Measurements from ENCODE around the gene CCDC88C.

CCDC88C gene

DNA sequence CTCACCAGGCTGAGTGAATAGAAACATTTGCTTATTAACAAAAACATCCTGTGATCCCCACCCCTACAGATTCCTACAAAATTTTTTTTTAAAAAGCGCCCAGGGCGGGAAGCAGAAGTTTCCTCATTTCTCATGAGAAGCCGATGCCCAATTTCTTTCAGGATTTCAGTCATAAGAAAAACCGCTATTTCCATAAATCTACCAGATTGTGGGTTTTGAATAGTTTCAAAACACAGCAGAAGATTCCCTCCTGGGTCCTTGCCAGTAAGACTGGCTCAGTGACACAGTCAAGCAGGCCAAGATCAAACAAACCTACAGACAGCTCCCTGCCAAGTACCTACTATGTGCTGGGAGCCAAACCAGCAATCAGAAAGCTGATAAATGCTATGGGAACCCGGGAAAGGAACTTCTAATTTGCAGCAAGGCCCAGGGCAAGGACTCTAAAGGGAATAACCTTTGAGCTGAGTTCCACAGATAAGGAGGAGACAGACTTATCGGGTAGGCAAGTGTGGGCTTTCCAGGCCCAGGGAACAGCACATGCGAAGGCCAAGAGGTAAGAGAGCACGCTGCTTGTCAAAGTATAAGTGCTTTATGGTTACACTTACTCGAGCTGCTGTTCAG, 68.7 kb downstream of the CCDC88C start:
- no peak for DNase-seq (ENCODE audit: low read depth in 1 of 2, low spot score in 1 of 2)

- DNase-seq (ENCODE audit: low read depth in 1 of 2, low spot score in 1 of 2), result no peak
These were observed 70.8 kb downstream of the CCDC88C start for GRCh38 chr14:91346838-91347173.

DNA sequence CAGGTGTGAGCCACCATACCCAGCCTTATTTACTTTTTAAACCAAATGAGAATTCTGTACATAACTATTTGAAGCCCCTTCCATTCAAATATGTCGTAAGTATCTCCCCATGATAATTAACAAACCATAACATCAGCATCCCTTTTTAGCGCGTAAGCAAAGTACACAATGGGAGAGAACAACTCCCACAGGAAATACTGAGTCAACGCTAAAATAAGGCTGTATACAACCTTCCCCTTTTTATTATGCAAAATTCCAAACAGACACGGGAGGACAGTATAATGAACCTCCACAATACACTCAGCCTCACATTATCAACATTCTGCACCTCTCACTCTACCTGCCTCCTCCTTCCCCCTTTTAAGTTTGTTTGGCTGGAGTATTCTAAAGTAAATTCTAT, 73.5 kb downstream of the CCDC88C start:
- DNase-seq (ENCODE audit: low read depth in 1 of 2, low spot score in 1 of 2), result no peak

GRCh38 chr14:91343051-91343450, 74.6 kb downstream of the CCDC88C start:
- no peak for DNase-seq (ENCODE audit: low read depth in 1 of 2, low spot score in 1 of 2)

GRCh38 chr14:91342206-91342760, 75.3 kb downstream of the CCDC88C start:
- no peak for DNase-seq (ENCODE audit: low read depth in 1 of 2, low spot score in 1 of 2)

GRCh38 chr14:91341751-91342154, 75.9 kb downstream of the CCDC88C start:
- no peak for DNase-seq (ENCODE audit: low read depth in 1 of 2, low spot score in 1 of 2)

- no peak for DNase-seq (ENCODE audit: low read depth in 1 of 2, low spot score in 1 of 2)
These were observed 76.3 kb downstream of the CCDC88C start for GRCh38 chr14:91341334-91341733.

GRCh38 chr14:91339671-91340369, 77.8 kb downstream of the CCDC88C start:
- DNase-seq (ENCODE audit: low read depth in 1 of 2, low spot score in 1 of 2), result no peak

- DNase-seq (ENCODE audit: low read depth in 1 of 2, low spot score in 1 of 2), result no peak
These were observed 78.5 kb downstream of the CCDC88C start for GRCh38 chr14:91339076-91339475.

DNA sequence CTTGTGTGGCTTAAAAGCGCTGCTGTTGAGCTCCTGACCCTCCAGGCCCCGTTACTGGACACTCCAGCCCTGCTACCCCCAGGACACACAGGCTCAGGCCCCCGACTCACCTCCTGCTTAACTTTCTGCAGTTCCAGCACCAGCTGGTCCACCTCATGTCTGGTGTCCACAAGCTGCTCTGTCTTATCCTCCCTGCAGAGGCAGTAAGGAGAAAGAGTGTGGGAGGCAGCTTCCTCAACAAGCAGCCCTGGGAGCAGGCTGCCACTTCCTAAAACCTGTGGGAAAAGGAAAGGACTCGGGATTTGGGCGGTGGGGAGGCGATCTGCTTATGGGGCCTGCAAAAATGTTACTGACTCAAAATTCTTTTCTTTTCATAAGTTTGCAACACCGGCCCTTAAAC, 79.2 kb downstream of the CCDC88C start:
- no peak for DNase-seq (ENCODE audit: low read depth in 1 of 2, low spot score in 1 of 2)

DNA sequence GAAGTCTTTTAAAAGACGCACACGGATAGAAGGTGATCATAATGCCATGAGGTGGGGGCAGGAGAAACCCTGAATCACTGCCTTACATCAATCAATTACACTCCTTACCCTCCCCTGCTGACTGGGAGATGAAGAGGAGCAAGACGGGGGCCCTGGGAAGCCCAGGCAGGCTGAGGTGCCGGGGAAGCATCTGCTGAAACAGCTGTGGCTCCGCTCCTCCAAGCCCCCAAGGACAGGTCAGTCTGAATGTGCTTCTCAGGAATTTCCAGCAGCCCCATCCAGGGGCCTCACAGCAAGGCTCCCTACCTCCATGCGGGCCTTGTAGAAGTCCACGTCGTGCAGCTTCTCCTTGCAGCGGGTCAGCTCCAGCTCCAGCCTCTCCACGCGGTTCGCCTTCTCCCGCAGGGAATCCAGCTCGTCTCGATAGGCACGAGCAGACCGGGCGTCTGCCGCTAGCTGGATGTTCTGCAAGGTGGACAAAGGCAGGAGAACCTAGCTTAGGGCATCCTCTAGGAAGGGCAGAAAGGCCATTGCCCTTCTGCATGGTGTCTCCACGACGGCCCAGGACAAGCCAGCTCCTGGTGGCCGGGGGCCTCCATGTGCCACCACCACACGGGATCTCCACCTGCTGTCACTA, 79.8 kb downstream of the CCDC88C start:
- DNase-seq (ENCODE audit: low read depth in 1 of 2, low spot score in 1 of 2), result no peak

DNA sequence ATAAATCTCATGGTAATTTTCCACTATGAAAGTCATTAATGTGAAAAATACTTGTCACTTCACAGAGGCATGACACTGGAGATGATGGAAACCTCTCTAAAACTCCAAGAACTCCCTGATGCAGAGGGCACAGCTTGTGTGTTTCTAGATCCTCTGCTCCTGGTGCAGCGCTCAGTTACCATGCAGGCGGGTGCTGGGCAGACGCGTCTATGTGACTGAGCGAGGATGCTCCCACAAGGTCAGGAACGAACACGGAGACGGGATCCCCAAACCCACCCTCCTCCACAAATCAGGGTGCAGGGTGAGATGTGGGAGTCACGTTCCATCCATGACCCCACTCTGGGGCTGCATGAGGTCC, 81.5 kb downstream of the CCDC88C start:
- DNase-seq (ENCODE audit: low read depth in 1 of 2, low spot score in 1 of 2), result no peak

DNA sequence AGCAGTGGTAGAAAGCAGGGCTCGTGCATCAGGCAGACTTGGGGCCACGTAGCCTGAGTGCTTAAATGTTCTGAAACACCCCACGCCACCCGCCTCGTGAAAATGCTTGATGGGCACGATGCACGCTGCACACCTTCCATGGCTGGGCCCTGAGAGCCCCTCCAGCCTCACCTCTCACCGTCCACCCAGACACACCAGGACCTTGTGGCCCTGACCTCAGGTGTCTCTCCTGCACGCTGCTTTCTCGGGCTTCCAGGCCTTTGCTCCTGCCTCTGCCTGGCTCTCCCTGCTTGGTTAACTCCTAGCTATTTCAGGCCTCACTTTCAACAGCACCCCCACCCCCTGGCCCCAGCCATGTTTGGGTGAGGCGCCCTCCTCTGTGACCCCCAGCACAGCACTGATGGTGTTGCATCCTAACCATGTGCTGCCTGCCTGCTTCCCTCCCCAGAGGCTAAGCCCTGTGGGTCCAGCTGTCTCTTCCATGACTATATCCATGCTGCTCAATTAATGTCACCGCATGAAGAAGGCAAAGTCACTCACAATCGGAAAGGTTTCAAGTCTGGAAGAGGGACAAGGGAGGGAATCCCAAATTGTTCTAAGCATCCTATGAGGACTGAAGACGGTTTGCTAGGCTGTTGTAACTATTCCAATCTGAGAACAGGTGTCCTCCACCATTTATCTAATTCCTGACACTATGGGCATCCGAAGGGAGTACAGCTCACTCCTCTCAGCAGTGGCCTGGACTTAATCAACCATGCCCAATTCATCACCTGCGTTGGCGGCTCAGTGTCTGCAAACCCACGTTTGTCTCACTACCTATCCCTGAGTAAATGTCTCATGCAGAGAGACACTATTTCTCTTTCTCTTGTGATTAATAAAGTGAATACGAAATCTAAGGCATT, 82.2 kb downstream of the CCDC88C start:
- no peak for DNase-seq (ENCODE audit: low read depth in 1 of 2, low spot score in 1 of 2)

GRCh38 chr14:91333650-91334039, 84.0 kb downstream of the CCDC88C start:
- no peak for DNase-seq (ENCODE audit: low read depth in 1 of 2, low spot score in 1 of 2)

DNA sequence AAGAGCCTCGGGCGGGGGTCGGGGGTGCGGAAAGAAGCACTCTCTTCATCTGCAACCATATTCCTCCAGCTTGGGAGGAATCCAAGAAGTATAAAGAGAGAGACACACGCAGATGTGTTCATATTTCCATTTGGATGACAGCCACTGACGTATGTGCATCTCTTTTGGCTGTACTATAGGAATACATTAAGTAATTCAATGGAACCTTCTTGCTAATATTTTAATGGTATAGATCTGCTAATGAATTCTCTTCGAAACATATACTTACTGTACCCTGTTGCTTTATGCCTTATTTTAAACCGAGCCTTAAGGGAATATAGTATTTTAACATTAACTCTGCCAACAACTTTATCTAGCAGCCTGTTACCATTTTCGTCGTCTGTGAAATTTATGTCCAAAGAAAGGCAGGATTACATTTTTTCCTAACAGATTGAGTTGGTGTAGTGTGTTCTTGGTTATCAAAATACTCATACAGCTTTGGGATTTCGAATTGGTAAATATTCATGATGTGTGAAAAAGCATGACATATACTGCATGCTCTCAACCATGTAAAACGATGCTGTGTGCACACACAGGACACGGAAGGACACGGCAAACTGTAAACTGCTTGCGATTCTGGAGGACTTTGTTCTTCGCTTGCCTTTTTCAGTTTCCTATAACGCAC, 84.5 kb downstream of the CCDC88C start:
- no peak for DNase-seq (ENCODE audit: low read depth in 1 of 2, low spot score in 1 of 2)

DNA sequence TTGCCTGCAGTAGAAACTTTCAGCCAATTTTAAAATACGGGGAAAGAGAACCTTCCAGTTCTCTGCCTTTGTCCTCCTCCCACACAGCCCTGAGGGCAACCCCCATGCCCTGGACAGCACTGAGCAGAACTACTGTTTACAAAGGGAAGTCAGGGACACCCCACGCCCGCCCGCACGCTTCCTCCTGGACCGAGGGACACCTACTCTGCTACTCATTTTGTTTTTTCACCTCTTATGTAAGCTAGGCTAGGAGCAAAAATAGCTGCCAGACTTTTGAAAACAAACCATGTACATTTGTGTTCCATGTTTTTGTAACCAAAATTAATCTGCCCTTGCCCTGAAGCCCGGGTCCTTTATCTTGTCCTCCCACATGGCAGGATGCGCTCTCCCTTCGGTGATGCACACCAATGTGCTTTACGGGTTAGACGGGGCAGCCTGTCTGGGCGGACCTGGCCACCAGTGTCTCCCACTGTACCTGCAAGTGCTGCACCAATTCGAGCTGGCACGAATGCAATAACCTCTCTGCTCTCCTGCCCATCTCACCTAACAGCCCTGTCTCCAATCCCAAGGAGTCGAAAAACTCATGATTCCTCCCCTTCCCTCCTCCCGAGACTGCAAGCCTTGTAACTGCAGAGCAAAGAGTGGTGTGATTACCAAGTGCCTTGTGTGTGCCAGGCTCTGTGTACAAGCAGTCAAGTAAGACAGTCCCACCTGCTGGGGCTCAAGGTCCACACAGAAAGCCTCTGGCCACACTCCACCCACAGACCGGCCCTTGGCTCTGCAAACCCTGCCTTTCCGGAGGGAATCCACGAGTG, 85.2 kb downstream of the CCDC88C start:
- no peak for DNase-seq (ENCODE audit: low read depth in 1 of 2, low spot score in 1 of 2)

GRCh38 chr14:91331721-91332120, 85.9 kb downstream of the CCDC88C start:
- DNase-seq (ENCODE audit: low read depth in 1 of 2, low spot score in 1 of 2), result no peak

DNA sequence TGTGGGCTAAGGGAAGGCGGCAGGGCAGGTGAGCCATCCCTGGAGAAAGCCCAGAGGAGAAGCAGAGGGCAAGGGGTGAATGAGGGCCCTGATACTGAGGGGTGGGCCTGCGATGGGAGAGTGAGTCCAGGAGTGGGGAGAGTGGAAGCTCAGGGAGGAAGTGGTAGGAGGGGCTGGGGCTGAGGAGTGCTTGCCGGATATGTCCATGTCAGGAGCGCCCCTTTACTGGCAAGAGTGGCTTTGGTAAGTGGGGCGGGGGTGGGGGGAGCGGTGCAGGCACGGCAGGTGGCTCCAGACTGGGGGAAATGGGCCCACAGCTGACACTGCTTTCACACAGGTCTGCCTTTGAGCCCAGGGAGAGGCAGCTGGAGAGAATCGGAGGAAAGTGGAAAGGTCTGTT, 86.8 kb downstream of the CCDC88C start:
- no peak for DNase-seq (ENCODE audit: low read depth in 1 of 2, low spot score in 1 of 2)

GRCh38 chr14:91330096-91330696, 87.4 kb downstream of the CCDC88C start:
- no peak for DNase-seq (ENCODE audit: low read depth in 1 of 2, low spot score in 1 of 2)

Data from activated T-helper 1 cell treated with anti-CD3 and anti-CD28 coated beads, Interleukin-2, amount 50 U/mL, for 16 hours (primary cell).